HG03103 (cell line): ENCODE measurements around the gene MEF2C.
"Not testable (repeated sequence)": the region's sequence is repeated elsewhere in the genome, so short reads cannot be mapped to it uniquely, and the experiment has no call there.

ENCODE experiments used
- ATAC-seq: cut with Tn5 transposase; IDR thresholded peaks from one replicate; pipeline ENCODE4 v1.9.1; 2021; ENCODE audit warnings: low read depth; ENCODE audit not compliant: unreplicated experiment

The MEF2C gene

DNA sequence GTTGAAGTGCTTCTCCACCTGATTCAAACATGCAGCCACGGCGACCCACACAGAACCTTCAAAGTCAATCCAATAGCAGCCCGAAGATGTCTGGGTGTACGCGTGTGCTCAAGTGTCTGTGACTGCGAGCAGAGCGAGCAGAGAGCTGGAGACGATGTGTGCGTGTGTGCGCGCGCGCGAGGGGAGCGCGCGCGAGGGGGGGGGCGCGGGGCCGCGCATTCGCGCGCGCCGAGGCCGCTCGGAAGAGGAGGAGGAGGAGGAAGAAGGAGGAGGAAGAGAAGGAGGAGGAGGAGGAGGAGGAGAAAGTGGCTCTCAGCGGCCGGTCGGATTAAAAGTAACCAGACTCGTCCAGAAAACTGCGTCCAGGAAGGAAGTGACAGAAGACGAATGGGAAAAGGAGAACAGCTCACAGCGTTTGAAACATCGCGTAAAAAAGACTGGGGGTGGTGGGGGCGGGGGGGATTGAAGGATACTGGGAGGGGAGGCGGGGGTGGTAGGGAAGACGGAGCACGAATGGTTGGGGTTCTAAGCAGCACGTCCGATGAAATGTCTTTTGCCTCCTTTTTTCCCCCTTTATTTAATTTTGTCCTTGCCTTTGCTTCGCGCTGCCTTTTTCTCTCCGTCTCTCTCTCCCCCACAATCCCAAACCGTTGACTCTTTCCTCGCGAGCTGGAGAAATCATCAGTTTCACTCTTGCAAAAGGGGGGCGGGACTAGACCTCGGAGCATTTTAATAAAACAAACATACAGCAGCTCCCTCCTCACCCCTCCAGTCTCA is at the start of gene MEF2C:
Gene MEF2C (minus strand): TSS at position 126 of the 777 bp plus-strand sequence. CDS start 59,396 bp downstream, outside the sequence.
- ATAC-seq, result peak; percentile 39

DNA sequence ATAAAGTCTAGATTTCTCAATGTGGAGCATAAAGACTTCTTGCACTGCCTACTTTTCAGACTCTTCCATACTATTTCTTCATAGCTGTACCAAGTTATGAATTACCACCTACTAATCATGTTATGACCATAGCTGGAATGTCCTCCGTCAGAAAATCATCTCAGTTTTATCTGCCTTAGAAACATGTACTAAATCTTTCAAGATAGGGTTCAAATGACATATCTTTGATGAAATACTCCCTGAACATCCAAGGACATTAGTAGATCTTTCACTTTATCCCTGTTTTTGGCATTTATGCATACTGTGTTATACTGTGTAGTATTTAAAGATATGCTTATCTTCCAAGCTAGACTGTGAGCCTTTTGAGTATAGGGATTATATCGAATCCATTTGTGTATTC is 49.6 kb upstream of the MEF2C start:
- no peak for ATAC-seq

DNA sequence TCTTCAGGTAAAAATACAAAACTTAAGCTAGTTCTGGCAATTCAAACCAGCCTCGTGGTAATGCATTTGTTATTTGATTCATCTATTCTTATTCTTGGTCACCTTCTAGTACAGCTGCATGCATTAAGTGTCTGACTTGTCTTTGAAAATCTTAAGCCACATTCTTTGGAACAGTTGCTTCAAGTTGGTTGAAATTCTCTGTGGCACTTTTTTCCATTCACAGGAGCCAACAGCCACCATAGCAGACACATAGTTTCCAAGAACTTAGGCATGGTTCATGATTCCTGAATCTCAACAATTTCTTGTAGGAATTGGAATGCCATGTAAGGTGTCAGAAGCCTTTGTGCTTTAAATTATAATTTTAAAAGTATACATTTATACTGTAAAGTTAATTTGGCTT is 47.4 kb upstream of the MEF2C start:
- no peak for ATAC-seq

DNA sequence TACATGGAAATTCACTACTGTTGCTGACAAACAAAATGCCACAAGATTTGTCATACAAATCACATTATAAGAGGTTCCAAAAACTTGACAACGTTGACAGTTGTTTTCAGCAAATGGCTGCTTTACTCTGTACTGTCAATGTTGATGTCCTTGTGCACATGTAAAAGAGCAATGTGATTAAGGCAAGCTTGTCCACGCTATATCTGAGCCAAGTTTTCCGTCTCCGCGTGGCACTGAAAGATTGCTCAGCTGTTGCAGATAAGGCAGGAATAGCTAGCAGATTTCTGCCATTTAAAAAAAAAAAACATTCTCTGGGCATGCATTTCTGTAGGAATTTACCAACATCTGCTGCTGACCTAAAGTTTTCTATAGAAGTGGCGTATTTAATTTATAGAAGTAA is 46.4 kb upstream of the MEF2C start:
- ATAC-seq, result no peak

DNA sequence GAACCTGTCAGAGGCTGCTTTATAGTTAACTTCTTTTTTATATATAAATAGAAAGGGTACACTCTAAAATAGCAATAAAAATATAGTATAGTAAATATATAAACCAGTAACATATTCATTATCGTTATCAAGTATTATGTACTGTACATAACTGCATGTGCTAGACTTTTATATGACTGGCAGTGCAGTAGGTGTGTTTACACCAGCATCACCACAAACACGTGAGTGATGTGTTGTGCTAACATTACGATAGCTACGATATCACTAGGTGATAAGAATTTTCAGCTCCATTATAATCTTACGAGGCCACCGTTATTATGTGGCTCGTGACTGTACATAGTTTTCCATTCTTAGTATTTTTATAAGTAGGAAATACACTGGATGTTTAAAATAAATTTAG is 43.8 kb upstream of the MEF2C start:
- ATAC-seq, result no peak

DNA sequence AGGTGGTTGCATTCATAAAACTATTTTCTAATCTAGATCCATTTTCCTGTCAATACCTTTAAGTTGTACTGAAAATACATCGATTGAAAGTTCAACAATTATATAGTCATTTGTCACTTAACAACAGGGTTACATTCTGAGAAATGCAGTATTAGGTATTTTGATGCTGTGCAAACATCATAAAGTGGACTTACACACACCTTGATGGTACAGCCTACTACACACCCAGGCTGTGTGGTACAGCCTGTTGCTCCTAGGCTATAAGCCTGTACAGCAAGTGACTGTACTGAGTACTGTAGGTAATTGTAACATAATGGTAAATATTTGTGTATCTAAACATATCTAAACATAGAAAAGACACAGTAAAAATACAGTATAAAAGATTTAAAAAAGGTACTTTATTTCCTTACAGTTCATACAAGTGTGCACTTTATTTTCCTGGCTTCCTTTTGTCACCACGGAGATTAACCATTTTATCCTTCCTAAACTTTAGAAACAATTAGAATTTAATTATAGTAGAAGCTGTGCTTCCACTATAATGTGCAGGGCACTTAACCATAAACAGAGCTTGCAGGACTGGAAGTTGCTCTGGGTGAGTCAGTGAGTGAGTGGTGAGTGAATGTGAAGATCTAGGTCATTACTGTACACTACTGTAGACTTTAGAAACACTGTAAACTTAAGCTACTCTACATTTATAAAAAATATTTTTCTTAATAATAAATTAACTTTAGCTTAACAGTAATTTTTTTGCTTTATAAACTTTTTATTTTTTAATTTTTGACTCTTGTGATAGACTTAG is 42.9 kb upstream of the MEF2C start:
- ATAC-seq, result no peak

DNA sequence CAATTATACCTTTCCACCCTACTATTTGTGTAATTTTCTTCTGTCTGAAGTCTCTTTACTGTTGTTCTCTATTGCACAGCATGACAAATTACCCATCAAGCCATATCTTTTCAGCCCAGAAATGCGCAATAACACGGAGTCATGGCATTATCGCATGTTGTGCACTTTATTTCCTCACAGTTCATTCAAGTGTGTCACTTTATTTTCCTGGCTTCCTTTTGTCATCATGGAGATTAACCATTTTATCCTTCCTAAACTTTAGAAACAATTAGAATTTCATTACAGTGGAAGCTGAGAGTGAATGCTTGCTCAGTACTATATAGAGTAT is 41.3 kb upstream of the MEF2C start:
- no peak for ATAC-seq

DNA sequence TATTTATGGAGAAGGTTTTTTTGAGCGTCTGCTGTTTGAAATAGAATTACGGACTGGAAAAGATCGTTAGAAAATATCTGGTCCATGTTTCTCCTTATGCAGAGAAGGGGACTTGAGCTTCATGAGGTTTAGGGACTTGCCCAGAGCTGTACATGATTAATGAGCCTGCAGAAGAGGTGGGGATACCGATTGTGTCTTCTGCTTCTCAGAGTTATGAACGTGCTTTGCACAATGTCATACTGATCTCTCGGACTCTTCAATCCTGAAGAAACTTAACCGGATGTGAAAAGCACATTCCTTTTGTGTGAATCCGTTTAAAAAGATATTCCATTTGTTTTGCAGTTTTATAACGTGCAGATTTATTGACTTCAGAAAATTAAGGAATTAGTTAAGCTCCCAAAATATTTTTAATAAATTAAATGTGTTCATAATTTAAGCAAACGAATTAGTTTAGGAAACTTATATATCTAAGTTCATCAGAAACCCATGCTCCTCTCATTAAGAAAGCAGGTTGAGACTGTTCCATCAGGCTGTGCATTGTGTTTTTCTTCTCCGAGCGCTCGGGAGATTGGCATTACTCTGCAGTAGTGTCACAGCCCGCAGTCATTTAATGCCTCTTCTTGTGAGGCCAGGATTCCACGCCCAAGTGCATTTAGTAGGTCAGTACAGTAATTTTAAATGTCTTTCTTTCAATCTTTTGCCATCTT is 40.8 kb upstream of the MEF2C start:
- no peak for ATAC-seq

DNA sequence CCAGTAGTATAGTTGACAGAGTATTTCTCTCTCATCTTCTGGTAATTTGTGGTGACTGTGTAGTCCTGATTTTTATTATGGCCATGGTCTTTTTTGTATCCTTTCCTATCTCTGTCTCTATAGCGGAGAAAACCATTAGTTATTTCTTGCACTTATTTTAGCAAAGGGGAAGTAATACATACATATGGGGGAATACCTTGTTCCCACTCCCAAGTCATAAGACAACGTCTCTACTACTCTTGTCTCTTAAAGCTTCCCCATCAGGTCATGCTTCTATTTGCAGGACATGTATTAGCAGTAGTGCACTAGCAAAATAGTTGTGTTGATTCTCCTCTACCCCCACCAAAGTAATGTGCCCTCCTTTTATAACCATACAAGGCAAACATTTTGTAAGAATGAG is 29.8 kb upstream of the MEF2C start:
- ATAC-seq, result not testable (repeated sequence)

DNA sequence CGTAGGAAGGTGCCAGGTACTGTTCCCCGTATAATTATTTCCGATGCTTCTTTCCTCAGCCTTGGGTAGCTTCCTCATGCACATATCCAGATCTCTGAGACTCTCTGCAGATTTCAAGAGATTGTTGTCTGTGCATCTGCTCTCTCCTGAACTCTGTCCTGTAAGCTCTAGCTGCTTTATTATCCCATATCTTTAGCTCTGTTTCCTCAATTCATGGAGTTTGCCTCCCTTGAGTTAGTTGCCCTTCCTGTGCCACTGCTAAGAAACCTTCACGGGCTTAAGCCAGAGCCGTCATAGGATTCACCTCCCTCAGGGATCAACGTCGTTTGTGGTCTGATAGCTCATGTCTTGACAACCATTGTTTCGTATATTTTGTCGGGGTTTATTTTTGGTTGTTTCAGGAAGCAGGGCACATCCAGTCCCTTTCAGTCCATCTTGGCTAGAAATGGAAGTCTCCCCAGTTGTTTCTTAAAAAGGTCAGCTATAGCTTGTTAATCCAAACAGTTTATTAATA is 28.1 kb upstream of the MEF2C start:
- ATAC-seq, result not testable (repeated sequence)

DNA sequence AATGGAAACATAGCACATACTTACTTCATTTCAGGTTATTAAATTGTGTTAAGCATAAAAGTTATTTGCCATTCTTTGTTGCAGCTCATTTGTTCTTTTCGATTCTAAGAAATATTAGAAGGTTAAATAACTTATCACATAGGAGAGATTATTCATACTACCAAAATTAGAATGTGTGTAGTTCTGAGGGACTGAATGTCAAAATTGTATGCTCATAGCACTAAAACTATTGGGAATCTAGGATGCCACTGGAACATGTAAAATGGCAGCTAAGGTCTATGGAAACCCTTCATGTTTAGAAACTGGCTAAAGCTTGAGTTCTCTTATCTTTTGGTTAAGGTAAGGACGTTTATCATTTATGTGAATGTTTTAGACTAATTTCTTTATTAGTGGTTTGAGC is 21.5 kb upstream of the MEF2C start:
- not testable (repeated sequence) for ATAC-seq

DNA sequence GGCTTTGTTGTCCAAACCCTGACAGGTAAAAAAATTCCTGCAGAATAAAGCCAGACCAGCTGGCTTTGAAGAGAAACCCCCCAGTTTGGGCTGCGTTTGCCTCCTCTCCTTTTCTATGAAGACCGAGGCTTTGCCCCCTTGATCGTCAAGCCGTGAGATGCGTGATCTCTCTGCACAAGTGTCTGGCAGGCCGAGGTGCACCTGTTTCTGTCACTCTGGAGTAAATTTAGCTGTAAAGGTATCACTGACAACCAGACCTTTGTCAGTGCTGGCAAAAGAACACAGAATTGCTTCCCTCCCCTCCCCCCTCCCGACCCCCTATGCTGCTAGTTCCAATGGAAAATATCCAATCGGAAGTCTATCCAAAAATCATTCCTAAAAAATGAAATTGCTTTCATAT is 21.0 kb upstream of the MEF2C start:
- not testable (repeated sequence) for ATAC-seq

DNA sequence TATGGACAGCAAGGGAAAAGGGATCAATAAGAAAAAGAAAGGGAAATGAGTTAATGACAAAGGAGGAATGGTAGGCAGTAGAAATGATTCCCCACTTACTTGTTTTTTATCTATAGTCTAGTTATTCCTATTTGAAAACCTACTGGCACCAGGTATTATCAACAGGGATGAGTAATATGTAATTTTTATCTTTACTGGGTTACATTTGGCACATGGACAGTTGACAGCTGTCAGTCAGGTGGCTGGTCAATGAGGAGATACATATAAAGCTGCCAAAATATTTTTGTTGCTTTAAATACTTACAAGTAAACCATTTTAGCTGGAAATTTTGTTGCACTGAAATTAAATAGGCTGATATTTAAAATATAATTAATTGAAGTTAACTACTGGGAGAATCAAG is 18.1 kb upstream of the MEF2C start:
- ATAC-seq, result not testable (repeated sequence)

DNA sequence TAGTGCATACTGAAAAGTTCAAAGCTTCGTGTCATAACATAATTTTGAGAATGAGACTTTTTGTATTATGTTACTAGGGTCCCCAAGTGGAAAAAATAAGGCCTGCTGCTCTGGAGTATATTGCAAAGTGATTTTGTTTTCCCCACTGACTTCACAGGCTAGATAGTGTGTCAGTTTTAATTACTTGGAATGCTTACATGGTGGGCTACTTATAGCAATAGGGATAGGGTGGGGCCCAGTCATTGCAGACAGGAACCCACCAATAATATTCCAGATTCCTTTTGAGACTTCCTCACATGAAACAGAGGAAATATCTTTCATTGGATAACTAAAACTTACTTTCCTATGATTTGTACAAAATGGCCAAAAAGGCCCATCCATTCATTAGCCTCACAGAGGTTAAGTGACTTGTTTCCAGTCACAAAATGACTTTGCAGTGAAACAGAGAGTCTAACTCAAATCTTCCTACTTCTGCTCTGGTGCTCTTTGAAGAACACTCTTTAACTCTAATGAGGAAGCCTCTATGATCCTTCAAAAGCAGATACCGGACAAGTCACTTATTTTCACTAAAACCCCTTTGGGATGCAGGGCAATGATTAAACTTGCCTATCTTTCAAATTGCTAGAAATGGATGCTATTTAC is 16.2 kb upstream of the MEF2C start:
- no peak for ATAC-seq

DNA sequence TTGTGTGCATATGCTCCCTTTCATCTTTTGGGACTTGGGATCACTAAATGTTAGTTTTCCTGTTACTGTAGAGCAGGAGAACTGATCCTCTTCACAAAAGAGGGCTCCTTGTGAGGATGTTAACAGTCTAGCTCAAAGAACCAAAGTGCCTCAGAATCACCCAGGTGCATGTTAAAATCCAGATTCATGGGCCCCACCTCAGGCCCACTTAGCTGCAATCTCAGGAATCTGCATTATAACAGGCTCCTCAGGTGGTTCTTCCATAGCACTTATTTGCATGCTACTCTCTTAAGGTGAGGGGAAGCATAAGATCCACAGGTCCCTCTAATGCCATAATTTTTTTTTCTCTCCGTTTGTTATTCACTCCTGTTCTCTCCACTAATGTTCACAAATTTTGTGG is 14.8 kb upstream of the MEF2C start:
- no peak for ATAC-seq

DNA sequence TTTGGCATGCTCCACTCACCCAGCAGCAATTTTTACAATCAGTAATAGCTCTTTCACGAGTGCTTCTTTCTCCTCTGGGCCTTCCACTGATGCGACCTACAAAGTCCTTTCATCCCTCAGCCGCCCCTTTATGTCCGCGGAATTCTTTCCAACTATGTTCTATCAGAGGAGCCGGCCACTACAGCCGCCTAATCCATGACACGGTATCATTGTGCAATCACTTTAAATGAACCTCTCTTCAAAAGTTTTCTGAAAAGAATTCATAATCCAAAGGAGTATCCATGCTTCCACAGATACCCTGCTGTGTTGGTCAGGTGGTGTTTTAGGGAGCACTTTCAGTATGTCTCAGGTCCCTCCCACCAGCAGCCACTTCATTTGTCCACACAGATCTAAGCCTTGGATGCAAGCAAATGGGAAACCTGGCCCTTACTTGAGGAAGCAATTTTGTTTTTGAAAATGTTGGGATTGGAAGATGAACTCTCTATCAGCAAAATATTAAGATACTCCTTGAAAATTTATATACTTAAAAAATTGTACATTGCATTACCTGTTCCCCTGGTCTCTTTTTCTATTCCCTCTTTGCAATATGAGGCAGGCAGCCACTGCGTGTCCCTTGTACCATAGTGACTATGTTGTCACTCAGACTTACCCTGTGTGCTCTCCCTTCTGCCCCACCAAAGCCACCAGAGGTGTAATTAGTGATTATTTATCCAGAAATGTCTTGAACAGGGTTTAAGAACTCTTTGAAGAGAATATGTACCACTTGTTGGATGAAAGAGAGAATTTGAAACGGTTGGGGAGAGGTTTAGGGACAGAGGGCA is 12.9 kb upstream of the MEF2C start:
- ATAC-seq, result no peak

DNA sequence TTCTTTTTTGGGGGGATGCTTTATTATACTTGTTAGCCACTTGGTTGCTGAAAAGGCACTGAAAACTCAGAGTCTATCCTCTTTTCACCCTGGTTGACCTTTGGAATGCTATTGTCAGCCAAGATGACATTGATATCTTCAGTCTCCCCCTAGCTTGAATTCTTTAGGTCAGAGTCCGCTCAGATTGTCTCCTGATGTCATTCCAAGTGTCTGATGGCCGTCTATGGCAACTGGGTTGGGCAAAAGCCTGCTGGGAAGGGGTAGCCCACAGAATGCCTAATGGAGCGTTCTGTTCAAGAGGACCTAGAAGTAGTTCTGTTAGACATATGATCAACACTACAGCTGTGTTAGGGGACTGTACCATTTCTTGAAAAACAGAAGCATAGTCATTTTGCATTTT is 9.7 kb upstream of the MEF2C start:
- no peak for ATAC-seq

DNA sequence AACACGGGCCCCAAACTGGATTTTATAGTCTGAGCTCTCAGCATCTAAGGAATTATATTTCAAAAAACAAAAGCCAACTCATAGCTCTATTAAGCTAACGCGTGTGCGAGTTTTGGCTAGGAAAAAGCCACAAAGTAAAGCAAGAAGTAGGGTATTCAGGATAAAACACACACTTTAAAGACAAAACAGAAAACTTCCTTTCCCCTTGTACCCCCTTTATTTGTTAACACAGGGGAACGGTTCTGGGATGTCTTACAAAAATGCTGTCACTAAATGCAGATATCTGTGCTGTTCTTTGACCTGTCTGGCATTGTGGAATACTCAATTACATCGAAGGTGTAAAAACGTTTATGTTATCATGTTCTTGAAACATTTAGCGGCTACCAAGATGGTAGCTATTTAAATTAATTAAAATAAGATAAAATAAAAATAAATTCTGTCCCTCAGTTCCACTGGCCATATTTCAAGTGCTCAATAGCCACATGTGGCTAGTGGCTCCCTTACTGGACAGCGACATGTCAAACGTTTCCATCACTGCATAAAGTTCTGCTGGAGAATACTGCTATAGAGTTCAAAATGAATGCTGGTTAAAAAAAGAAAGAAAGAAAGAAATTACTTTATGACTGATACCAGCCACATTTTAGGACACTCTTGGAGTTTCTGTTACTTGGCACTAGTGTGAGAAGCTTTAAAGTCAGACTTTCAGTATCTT is 7.2 kb upstream of the MEF2C start:
- ATAC-seq, result no peak
